GM18520 (cell line): ENCODE measurements around the gene TSLP.

Experiments used
- ATAC-seq: cut with Tn5 transposase; IDR thresholded peaks from one replicate; pipeline ENCODE4 v1.9.1; 2021; ENCODE audit not compliant: unreplicated experiment

Gene TSLP

DNA sequence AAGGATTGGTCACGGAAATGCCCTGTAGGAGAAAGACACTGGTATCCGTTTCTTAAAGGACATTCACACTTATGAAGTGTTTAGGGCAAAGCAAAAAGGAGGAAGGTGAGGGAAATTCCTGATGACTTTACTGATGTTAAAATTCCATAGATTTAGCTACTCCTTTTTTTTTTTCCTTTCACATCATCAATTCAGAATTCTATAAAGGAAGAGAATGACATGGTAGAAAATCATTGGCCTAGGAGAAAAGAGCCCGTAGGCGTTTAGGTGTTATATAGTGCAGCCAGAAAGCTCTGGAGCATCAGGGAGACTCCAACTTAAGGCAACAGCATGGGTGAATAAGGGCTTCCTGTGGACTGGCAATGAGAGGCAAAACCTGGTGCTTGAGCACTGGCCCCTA lies at the start of gene TSLP:
Gene TSLP, plus strand, starts transcription at position 301 of the 400 bp plus-strand sequence. CDS start 178 bp downstream, outside the sequence.
- no peak for ATAC-seq

DNA sequence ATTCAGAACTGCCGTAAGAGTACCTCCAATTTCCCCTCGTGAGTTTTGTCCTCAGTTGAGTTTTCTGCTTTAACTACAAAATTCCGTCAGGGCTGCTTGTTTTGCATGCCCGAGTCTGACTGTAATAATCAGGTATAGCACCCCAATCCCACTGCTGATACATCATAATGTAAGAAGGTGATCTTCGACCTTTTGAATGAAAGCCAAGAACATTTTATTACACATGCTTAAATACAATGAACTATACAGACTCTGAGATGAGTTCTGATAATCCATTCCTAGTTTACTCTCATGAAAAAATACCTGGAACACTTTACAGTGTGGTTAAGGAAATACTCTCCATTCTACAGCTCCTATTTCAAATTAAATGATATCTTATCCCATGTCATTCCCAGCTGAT lies 49.2 kb upstream of the TSLP start:
- no peak for ATAC-seq

DNA sequence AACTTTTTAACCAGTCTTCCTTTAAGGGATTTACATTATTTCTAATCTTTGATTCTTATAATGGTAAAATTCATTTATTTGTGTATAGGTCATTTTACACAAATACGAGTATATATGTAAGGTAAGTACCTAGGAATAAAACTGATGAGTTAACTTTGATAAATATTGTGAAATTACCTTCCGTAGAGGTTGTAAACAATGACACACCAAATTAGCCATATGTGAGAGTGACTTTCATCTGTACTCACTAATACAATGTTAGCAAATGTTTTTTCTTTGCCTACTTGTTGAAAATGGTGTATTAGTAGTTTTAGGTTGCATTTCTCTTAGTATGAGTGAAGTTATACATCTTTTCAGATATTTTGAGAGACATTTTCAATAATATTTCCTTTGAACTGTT lies 42.6 kb upstream of the TSLP start:
- ATAC-seq: no peak

DNA sequence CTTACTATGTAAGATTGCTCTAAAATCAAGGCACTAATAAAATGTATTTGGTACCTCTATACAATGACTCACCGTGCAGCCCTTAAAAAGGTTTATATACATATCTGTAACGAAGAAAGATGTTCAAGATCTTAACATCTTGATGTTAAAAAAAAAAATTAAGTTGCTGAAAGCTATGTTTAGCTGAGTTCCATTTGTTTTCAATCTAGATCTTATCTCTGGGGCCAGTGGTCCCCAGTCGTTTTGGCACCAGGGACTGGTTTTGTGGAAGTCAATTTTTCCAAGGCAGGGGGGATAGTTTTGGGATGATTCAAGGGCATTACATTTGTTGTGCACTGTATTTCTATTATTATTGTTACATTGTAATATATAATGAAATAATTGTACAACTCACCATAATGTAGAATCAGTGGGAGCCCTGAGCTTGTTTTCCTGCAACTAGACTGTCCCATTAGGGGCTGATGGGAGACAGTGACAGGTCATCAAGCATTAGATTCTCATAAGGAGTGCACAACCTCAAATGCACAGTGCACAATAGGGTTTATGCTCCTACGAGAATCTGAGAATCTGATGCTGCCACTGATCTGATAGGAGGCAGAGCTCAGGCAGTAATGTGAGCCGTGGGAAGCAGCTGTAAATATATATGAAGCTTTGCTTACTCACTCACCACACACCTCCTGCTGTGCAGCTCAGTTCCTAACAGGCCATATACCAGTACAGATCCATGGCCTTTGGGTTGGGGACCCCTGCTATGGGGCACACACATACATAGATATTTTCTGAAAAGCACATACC lies 27.6 kb upstream of the TSLP start:
- no peak for ATAC-seq

DNA sequence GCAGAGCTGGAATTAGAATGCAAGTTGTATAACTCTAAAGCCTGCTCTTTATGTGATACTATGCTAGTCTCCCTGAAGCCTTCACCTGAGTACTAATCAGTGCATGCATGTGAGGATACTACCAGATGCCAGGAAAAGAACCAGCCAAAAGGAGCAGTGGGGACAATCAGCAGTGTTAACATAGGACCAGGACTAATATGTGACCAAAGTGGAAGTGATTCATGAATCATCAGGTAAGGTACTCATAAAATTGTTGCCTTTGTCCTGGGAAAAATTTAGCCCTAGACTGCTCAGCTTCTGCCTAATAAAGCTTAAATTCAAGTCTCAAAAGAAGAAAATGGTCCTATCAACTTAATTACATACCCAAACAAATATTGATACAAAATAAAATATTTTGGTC lies 13.4 kb upstream of the TSLP start:
- no peak for ATAC-seq

DNA sequence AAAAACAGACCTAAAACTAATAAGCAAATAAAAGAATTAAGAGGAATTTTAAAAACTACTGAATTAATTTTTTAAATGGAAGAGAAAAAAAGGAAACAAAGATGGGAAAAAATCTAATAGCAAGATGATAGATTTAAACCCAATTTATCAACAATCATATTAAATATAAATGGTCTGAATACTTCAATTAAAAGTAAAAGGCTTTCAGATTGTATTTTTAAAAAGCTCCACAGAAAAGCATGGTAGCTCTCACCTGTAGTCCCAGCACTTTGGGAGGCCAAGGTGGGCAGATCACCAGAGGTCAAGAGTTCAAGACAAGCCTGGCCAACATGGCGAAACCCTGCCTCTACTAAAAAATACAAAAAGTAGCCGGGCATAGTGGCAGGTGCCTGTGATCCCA lies 11.3 kb upstream of the TSLP start:
- no peak for ATAC-seq

DNA sequence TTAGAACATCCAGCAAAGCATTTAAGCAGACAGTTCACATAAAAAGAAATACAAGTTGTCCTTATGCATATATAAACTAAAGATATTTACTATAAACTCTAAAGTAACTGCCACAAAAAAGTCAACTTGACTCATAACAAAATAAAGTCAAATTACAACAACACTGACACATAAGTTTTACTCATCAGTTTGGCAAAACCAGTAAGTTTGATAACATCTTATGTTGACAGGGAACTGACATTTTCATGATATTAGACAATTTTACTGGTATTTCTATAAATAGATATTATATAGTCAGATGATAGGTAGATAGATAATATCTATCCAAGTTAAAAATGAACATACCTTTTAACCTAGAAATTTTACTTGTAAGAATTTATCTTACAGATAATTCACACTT lies 9.9 kb upstream of the TSLP start:
- no peak for ATAC-seq

DNA sequence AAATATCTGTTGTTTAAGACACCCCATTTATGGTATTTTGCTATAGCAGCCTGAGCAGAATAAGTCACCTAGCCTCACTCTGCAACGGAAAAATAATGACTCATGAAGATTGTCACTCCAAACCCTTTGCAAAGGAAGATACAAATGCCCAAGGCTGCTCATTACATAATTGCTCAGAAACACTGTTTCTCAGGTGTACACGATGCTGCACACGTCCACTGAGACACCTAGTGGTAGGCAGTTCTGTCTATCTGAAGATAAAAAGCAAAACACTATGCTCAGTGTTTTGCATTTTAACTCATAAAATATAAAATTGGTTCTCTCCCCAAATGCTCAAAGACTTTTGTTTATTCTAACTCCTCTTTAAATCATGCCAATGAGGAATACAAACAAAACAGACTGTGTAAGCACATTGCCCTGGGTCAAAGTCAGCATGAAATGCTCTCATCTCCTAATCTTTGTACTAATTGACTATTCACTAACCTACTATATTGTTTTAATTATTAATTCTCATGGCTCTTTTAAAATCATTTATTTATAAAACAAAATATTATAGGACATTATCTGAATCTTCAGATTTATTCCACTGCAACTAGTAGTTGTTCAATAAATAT lies 7.7 kb upstream of the TSLP start:
- peak; percentile 64 for ATAC-seq

DNA sequence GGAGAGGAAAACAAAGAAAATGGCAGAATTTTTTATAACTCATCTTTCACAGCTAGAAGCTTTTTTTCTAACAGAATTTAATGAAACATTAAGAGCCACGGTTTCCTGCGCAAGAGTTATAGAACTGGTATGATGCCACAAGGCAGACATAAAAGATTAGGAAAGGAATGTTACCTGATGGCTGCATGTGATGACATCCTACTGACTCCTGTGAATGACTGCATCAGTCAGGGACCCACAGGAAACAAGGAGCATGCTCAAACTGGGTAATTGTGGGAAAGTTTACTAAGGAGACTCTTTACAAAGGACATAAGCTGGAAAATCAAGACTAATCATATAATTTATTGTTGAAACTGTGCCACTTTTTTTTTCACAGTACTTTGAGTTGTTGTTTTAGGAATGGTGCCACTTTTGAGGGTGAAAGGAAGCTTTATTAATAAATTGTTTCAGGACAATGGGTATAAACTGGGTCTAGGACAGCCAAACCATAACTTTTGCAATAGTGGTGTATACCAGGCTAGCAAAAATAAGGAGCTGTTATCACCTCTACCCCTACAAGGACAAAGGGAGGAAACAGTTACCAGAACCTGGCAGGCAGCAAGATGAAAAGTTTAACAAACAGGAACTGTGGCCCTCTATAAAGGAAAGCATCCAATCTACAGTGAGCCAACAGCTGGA lies 5.1 kb upstream of the TSLP start:
- ATAC-seq: no peak

DNA sequence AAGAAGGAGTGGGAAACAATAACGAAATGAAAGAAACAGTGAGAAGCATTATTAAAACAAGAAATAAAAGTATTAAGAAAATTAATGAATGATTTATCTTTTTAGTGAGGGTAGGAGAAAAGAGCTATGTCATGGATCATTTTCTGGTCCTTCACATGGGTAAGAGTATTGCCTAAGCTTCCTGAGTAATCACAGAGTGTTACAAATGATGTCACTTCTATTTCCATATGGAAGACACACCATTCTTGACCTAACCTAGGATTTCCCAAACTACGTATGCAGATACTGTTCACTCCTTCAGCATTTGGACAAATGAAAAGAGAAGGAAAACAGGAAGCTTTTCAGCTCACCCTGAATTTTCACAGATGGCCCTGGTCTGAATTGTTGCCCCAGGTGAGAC lies 3.3 kb upstream of the TSLP start:
- no peak for ATAC-seq

DNA sequence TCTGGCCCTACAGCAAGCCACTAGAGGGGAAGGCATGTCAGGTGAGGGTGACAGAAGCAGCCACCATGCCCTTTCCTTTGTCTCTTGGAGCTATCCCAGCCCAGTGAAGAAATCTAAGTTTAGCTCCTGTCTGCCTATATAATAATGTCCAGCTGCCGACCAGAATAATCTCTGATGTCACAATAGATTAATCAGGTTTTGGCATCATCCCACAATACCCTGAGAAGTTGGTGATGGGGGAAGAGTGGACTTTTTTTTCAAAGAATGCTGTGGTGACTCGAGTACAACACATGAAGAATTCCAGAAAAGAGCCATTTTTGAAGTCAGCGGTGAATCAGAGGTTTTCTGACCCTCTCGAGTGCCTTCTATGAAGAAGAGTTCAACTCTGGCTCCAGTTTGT lies 1.7 kb upstream of the TSLP start:
- no peak for ATAC-seq

DNA sequence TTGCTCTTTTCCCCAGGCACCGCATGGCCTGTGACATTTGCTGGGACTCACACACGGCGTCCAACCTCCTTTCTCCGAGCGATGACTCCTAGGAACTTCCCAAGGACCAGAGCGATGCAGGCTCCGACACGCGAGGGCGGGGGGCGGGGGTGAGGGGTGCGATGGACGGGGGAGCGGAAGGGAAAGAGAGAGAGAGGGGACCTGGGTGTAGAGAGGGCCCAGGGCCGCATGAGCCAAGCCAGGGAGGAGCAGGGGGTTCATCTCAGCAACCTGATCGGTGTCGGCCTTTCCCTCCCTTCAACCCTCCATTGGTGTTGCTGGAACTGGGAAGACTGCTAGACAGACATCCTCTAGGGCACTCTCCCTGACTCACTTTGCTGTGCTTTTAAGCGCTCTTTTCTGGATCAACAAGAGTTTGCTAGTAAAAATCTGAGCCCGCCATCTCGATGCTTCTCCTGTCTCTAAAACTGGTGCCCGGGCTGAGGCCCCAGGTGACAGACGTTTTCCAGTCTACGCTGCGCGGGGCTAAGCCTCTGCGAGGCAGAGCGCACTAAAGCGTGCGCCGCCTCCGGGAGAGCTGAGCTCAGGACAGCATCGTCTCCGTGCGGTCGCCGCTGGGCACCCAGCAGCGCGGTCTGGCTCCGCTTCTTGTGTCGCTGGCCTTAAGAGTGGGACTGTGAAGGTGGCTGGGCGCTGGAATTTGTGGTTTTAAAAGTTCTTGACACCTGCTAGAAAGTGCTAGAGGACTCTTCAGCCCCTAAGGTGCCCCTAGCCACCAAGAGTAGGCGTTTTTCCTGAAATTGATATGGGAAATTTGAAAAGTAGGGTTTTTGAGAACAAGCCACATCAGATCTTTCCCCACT lies 1.0 kb upstream of the TSLP start:
- no peak for ATAC-seq

DNA sequence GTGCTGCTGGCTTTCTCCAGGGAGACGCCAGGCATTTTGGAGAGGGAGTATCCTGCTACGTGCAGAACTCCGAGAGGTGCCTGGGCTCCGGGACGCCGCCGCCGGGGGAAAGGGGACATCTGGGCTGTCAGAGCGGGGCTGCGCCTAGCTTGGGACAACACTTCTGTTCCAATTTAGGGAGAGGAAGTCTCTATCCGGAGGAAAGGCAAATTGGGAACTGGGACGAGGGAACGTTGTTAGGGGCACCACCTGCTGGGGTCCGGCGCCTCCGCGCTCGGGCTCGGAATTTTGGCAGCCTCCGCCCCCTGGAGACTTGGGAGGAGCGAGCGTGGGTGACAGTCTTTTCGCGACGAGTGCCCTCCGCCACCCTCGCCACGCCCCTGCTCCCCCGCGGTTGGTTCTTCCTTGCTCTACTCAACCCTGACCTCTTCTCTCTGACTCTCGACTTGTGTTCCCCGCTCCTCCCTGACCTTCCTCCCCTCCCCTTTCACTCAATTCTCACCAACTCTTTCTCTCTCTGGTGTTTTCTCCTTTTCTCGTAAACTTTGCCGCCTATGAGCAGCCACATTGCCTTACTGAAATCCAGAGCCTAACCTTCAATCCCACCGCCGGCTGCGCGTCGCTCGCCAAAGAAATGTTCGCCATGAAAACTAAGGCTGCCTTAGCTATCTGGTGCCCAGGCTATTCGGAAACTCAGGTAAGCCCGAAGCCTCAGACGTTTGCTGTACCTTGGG lies 1.6 kb downstream of the TSLP start:
- ATAC-seq: peak; percentile 66

DNA sequence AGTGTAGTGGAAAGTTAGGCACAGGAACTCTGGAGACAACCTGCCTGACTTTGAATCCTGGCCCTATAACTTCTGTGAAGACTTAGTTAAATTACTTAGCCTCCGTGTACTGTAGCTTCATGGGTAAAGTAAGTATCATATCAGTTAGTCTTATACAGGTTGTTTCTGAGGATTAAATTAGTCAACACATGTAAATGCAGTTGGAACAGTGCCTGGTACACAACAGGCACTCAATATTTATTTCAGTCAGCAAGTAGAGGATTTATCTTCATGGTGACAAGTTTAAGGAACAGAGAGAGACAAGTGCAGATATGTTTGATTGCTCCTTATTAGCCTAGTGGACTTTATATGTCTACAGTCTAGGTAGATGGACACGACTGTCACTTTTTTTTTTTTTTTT lies 2.7 kb downstream of the TSLP start:
- no peak for ATAC-seq

DNA sequence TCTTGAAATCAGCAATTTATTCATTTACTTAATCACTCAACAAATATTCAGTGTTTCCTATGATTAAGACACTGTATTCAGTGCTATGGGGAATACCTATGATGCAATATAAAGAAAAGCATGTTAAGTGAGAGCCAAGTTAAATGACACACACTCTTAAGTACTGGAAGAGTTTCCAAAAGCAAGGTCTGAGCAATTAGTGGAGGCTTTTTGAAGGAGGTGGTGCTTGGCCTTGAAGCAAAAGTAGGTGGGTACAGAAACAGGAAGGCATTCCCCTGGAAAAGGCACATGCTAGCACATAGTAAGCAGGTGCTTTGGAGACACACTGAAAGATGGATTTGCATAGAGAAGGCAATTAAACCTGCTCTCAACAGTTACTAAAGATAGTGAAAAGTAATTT lies 4.0 kb downstream of the TSLP start:
- no peak for ATAC-seq

DNA sequence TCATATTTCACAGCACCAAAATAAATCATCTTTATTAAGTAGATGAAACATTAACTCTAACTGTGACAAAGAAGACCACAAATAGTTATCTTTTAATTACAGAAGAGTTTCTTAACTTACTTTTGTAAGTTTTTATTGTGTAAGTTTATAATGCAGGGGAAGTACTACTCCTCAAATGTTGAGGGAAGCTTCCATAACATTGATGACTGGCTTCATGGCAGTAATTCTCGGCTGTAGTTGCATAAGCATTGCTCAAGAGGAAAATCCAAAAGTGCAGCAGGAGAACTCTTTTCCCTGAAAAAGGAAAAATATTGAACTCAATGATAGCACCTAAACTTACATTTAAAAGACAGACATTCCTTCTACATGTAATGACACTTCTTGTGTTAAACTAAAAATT lies 4.6 kb downstream of the TSLP start:
- ATAC-seq: no peak

DNA sequence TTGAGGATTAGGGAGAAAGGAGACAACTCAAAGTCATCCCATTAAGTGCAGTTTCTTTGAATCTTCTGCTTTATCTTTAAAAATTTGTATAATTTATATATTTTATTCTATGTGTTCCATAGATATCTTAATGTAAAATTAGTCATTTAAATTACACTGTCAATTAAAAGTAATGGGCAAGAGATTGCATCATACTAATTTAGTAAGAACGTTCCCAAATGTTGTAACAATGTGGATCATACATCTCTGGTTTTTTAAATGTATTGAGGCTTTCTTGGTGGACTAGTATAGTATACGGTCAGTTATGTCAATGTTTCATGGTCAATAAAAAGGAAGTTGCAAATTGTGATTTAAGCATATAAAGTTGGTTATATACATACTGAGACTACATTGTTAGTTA lies 6.2 kb downstream of the TSLP start:
- no peak for ATAC-seq

DNA sequence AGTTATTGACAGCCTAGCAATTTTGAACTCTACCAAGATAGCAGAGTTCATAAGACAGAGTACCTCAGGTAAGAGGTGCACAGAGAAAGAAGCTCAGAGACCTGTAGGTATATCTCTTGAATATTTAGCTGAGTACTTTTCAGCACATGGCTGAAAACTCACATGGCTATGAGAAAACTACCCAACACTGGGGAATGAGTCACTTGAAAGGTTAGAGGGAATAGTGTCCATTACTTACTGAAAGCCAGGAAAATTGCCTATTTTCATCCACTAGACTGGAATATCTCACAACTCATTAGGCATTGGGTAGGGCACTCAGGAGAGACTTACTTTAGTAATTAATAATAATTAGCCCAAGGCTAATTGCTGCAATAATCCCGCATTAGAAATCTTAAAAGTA lies 8.3 kb downstream of the TSLP start:
- ATAC-seq: no peak

DNA sequence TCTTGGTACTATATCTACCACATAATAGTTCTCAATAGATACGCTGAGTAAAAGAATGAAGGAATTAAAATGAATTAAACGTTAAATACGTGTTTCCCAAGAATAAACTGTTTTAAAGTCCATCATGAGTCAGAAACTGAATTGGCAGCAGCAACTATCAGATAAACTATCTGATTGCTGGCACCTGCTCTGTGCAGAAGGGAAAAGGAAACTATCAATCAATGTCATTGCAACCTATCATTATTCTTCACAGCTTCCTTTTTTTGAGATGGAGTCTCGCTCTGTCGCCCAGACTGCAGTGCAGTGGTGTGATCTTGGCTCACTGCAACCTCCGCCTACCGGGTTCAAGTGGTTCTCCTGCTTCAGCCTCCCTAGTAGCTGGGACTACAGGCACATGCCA lies 11.8 kb downstream of the TSLP start:
- peak; percentile 65 for ATAC-seq

DNA sequence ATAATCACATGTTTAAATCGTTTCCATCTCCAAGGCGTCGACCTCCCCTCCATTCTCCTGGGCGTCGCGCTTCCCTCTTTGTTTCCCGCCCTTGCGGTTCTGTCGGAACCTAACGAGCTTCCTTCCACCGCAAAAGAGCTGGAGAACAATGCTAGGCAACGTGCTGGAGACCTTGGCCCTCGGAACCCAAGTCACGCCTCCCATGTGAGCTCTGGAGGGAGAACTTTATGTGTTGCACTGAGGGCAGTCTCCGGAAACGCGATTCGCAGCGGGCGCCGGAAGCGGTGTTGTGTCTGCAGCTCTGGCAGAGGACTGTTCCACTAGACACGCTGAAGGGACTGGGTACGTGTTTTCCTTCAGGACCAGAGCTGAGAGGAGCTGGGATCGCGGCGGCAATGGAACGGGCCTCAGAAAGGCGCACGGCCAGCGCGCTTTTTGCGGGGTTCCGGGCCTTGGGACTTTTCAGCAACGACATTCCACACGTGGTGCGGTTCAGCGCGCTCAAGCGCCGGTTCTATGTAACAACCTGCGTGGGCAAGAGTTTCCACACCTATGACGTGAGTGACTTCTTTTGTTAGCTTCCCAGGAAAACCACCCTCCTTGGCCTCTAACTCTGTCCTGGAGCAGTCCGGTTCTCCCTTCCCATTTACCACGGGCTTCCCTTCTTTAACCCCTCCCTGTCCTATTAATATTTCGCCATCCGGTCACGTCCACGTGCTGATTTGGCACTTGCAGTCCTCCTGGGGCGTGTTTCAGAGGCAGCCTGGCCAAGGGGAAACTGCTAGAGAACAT lies 20.7 kb downstream of the TSLP start, which contains the start of gene WDR36:
Gene WDR36, plus strand, starts transcription at position 287 of the 792 bp plus-strand sequence. Its CDS starts 109 bp downstream, at position 396.
- ATAC-seq: peak; percentile 91
